ENCODE data around the gene KCNK5. TPM values are rescaled to one million over a fixed set of nuclear protein-coding genes. Genes with fewer than 3 reads are reported as not detected.

KCNK5 gene
- total RNA-seq, 1 donor from 2014 or later: 0.16 TPM

Other genes with a start within 250 kb of the KCNK5 start
- gene GLP1R, start 180.7 kb downstream of the KCNK5 start, total RNA-seq: not detected
- 31.2 TPM for gene SAYSD1, start 114.3 kb downstream of the KCNK5 start, total RNA-seq
- not detected for gene KCNK17, start 84.9 kb upstream of the KCNK5 start, total RNA-seq
- gene KCNK16, start 93.2 kb upstream of the KCNK5 start, total RNA-seq: not detected

Measured in occipital lobe (tissue), 1 donor.